Fibroblast of the aortic adventitia (primary cell): ENCODE data around the gene SMTN. TPM values are rescaled to one million over a fixed set of nuclear protein-coding genes. Genes with fewer than 3 reads are reported as not detected.
"Not testable (repeated sequence)": the region's sequence is repeated elsewhere in the genome, so short reads cannot be mapped to it uniquely, and the experiment has no call there.

Experiments
- DNase-seq: peaks from one replicate; pipeline ENCODE4 v3.0.0-alpha.2; 2010; ENCODE audit warnings: low read depth
- H3K4me3 ChIP-seq: 2 replicates; pipeline ENCODE4 v1.5.1; 2011; ENCODE audit warnings: low read depth, mild to moderate bottlenecking, control low read depth, low read length, moderate library complexity
- total RNA-seq: library from RNA; depleted of rRNA; stranded (reverse); fragments of >200 nt; gene quantifications from 2 replicates; pipeline ENCODE4 v1.2.3, GENCODE V29; 2012; ENCODE audit warnings: low replicate concordance
- TF ChIP-seq, protein P1 (sequence below): IDR thresholded peaks from 2 replicates; pipeline ENCODE4 v1.5.1; 2011; ENCODE audit warnings: mild to moderate bottlenecking, low read length, control low read depth, inconsistent platforms; ENCODE audit not compliant: insufficient read depth

Gene SMTN
- total RNA-seq, 1 donor, result 63.5 TPM

DNA sequence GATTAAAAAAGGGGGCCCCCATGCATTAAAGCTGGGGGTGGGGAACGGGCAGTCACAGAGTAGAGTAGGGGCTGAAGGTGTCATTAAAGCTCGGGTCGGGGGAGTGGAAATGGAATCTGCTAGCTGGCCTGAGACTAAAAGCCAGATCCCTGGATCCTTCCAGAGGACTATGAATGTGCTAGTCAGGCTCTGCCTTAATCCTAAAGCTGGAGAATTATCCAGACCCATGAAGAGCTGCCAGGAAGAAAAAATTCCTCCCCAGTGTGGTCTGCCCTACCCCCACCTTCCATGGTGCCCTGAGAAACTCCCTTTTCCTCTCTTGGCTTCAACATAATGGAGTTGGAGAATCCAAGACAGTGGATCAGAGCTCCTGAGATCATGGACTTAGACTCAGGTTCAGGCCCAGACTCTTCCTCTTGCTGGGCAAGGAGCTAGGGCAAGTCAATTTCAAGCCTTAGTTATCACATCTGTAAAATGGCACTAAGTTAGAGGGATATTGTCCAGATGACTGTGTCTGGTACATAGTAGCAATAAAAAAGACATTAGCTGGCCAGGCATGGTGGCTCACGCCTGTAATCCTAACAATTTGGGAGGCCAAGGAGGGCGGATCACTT is 24.0 kb upstream of the SMTN start:
- no peak overlapping the region for H3K4me3 ChIP-seq
- TF ChIP-seq, protein P1, sequence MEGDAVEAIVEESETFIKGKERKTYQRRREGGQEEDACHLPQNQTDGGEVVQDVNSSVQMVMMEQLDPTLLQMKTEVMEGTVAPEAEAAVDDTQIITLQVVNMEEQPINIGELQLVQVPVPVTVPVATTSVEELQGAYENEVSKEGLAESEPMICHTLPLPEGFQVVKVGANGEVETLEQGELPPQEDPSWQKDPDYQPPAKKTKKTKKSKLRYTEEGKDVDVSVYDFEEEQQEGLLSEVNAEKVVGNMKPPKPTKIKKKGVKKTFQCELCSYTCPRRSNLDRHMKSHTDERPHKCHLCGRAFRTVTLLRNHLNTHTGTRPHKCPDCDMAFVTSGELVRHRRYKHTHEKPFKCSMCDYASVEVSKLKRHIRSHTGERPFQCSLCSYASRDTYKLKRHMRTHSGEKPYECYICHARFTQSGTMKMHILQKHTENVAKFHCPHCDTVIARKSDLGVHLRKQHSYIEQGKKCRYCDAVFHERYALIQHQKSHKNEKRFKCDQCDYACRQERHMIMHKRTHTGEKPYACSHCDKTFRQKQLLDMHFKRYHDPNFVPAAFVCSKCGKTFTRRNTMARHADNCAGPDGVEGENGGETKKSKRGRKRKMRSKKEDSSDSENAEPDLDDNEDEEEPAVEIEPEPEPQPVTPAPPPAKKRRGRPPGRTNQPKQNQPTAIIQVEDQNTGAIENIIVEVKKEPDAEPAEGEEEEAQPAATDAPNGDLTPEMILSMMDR, result no peak
- DNase-seq, result peak; percentile 20

DNA sequence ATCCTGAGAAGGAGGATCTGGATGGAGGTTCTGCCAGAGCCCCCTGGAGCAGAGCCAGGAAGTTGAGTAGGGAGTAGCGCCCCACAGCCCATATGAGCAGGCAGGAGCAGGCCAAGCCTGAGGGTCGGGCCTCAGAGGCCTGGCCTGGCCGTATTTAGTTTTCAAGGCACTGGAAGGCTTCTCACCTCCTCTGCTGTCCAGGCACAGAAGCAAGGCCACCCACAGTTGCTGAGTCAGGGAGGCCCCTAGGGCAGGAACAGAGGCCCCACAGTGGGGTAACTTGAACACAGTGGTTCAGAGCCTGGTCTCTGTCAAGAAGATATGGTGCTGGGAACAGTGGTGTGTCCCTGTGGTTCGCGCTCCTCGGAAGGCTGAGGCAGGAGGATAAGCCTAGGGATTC is 21.5 kb upstream of the SMTN start:
- not testable (repeated sequence) for DNase-seq, H3K4me3 ChIP-seq

DNA sequence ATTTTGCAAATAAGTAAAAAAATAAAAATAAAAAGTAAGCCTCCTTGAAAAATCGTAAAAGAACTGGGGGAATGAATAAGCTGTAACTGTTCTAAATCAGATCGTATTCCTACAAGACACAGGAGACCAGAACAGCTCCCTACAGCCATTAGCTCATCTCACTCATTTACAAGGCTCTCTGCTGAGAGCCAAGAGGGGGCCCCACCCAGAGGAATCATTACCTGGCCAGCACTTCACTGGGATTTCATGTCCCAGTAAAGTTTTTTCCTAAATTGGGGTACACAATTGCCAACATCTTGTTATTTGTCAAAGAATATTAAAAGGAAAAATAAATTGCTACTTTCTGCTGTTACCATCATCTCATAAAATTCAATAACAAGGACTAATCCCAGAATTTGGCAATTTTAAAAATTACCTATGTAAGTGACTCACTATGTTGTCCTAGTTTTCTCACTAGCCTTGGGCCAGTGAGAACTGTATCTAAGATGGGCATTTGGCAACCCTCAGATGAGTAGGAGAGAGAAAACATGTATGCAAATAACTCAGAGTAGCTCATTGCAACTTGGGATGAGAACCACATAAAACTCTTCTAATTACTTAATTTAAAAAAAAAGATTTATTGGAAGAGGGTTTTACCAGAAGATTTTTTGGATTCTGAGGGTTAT is 18.4 kb upstream of the SMTN start:
- DNase-seq, result no peak
- TF ChIP-seq, protein P1, result no peak
- H3K4me3 ChIP-seq, result no peak overlapping the region

DNA sequence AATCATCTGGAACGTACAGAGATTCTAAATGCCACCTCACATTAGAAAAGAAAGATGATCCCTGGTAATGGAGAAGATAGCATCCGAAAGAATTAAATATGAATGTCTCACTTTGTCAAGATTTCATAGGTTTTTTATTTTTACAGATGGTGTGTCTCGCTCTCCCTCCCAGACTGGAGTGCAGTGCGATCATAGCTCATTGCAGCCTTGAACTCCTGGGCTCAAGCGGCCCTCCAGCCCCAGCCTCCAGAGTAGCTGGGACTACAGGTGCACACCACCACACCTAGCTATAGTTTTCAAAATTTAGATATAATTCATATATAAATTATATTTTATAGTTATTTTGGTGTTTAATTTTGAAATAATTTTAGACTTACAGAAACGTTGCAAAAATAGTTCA is 16.7 kb upstream of the SMTN start:
- TF ChIP-seq, protein P1, result no peak
- no peak overlapping the region for H3K4me3 ChIP-seq
- no peak for DNase-seq

DNA sequence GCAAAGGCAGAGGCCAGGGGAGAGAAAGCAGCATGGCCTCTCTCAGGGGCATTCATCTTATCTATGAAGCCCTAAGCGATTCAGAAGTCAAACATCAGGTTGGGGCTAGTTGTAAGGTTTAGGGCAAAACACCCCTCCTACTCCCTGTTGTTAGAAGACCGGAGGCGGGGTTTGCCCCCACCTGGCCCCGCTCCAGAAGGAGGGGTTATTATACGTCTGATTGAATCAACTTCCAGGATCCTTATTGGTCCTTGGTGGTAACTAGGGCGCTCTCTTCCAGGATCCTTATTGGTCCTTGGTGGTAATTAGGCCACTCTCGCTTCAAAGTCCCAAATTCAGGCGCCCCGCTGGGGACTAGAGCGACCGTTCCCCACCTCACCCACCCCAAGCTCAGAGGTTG is 12.1 kb upstream of the SMTN start:
- no peak overlapping the region for H3K4me3 ChIP-seq
- TF ChIP-seq, protein P1, result no peak
- no peak for DNase-seq

DNA sequence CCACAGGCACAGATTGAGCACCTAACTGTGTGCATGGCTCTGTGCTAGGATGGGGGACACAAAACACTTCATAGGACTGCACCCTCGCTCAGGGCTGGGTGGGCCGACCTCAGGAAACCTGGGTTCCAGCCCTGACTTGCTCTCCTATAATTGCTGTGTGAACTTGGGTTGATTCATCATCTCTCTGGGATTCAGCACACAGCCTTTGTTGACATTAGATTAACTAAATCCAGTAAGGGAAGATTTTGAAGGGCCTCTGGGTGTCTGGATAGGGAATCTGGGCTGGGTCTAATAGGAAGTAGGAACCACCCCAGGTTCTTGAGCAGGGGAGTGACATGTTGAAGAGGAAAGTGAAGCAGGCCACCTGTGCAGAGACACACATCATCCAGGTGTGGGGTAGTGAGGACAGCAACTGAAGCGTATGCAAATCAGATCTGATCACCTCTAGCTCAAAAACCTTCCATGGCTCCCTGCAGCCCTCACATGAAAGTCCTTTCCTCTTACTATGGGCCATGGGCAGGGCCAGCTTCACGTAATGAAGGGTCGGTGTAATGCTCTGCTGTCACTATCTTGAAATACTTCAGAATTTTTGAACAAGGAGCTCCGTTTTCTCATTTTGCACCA is 11.3 kb upstream of the SMTN start:
- DNase-seq, H3K4me3 ChIP-seq: not testable (repeated sequence)

DNA sequence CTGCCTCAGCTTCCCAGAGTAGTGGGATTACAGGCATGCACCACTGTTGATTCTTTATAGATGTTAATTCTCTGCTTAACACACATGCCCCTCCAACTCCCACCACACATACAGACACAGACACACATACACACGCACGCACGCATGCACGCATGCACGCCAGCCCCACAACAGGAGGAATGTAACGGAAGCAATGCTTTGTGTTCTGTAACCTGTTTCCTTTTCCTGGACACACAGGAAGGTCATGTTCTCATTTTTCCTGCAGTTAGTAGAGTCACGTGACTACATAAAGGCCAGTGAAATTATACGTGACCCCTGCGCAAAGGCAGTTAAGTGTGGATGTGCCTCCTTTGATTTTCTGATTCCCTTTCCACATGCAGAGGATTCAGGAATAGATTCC is 8.0 kb upstream of the SMTN start:
- H3K4me3 ChIP-seq, DNase-seq: not testable (repeated sequence)

DNA sequence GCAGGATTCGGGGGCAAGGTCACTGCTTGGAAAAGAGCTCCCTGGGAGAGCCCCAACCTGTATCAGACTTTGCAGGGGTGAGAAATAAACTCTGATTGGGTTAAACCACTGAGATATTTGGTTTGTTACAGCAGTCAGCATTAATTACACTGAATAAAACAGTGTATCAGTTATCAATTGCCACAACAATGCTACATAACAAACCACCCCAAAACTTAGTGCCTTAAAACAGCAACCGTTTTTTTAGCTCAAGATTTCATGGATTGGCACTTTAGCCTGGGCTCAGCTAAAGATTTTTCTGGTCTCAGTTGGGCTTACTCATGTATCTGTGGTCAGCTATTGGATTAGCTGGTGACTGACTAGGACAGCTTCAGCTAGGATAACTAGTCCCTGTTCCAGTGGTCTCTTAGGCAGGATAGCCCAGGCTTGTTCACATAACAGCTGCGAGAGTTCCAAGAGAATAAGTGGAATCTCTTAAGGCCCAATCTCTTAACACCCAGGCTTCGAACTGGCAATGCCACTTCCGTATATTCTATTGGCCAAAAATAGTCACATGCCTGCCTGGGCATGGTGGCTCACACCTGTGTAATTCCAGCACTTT is 7.5 kb upstream of the SMTN start:
- not testable (repeated sequence) for H3K4me3 ChIP-seq, DNase-seq

DNA sequence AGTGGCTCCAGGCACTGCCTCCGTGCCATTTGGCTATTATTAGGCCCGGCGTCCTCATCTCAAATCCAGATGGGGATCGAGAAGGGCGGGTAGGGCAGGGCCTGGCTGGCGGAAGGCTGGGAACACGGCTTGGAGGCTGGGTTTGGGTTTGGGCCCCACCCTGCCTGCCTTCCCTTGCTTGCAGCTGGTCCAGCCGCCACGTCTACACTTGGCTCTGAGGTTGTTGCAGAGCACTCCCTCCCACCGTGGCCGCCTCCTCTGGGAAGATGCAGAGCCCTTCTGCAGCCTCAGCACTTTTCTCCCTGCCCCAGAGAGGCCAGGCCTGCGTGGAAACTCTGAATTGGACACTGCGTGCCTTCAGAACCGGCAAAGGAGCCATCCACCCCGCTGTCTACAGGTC is 5.2 kb upstream of the SMTN start:
- TF ChIP-seq, protein P1, result no peak
- no peak overlapping the region for H3K4me3 ChIP-seq
- peak; percentile 92 for DNase-seq
